NCI-H2171 (cell line): ENCODE results near the gene LATS1.
"Not testable (repeated sequence)": the region's sequence is repeated elsewhere in the genome, so short reads cannot be mapped to it uniquely, and the experiment has no call there.

Experiments
- DNase-seq: peaks from one replicate; lab custom pipeline; 2025; lab: John Stamatoyannopoulos, UW

Gene LATS1

GRCh38 chr6:149717588-149718458, at the start of gene LATS1:
TSS of gene LATS1 (minus strand) at chr6:149718101. CDS start at chr6:149702126, 15,975 bp downstream.
- DNase-seq = peak; percentile 89

- DNase-seq = no peak
Measured at GRCh38 chr6:149766156-149766769, 48.4 kb upstream of the LATS1 start.

GRCh38 chr6:149763866-149764265, 46.0 kb upstream of the LATS1 start:
- DNase-seq = no peak

GRCh38 chr6:149761438-149761837, 43.5 kb upstream of the LATS1 start:
- no peak for DNase-seq

- DNase-seq = no peak
Measured at GRCh38 chr6:149756261-149756636, 38.3 kb upstream of the LATS1 start.

- no peak for DNase-seq
Measured at GRCh38 chr6:149755300-149756260, 37.7 kb upstream of the LATS1 start.

- no peak for DNase-seq
Measured at GRCh38 chr6:149754548-149754947, 36.6 kb upstream of the LATS1 start.

- DNase-seq = not testable (repeated sequence)
Measured at GRCh38 chr6:149753374-149753637, 35.4 kb upstream of the LATS1 start.

GRCh38 chr6:149752600-149753373, 34.9 kb upstream of the LATS1 start:
- no peak for DNase-seq

- not testable (repeated sequence) for DNase-seq
Measured at GRCh38 chr6:149751920-149752319, 34.0 kb upstream of the LATS1 start.

GRCh38 chr6:149751239-149751638, 33.3 kb upstream of the LATS1 start:
- DNase-seq = no peak

GRCh38 chr6:149750136-149750609, 32.3 kb upstream of the LATS1 start:
- DNase-seq = peak; percentile 70

- DNase-seq = peak; percentile 90
Measured at GRCh38 chr6:149749594-149750135, 31.8 kb upstream of the LATS1 start, which contains the start of gene PCMT1. TSS of gene PCMT1 (plus strand) at chr6:149749741. CDS start at chr6:149749902, 161 bp downstream.

- not testable (repeated sequence) for DNase-seq
Measured at GRCh38 chr6:149749082-149749593, 31.2 kb upstream of the LATS1 start.

GRCh38 chr6:149746147-149746946, 28.4 kb upstream of the LATS1 start, which contains the start of gene NUP43:
TSS of gene NUP43 (minus strand) at chr6:149746529. CDS start at chr6:149746495, 34 bp downstream.
- DNase-seq = peak; percentile 89

GRCh38 chr6:149745252-149745651, 27.4 kb upstream of the LATS1 start:
- DNase-seq = not testable (repeated sequence)

GRCh38 chr6:149734915-149735314, 17.0 kb upstream of the LATS1 start:
- no peak for DNase-seq

- no peak for DNase-seq
Measured at GRCh38 chr6:149733089-149733720, 15.3 kb upstream of the LATS1 start.

- no peak for DNase-seq
Measured at GRCh38 chr6:149729824-149730223, 11.9 kb upstream of the LATS1 start.
